ENCODE data around the gene TMEM214. TPM values are rescaled to one million over a fixed set of nuclear protein-coding genes. Genes with fewer than 3 reads are reported as not detected.
A peak's percentile ranks its signal among the peaks of the same experiment; 100 is the strongest.

Gene TMEM214
- total RNA-seq, 1 donor = 50.3 TPM

DNA sequence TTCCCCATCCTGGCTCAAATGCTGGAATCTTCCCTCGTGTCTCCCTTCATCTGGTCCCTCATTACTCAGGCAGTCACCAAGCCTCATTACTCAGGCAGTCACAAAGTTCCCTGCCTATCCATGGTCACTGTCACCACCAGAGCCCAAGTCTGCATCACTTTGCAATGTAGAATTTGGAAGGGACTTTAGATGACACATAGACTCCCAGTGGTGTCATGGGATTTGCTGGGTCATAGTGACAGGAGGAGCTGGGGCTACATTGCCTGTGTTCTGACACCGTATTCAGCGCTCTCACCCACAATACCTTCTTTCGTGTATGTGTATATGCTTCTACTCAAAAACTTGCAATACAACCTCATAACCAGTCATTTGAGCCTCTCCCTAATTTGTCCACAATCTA lies 43.6 kb downstream of the TMEM214 start:
- H3K27ac ChIP-seq (ENCODE audit: low read depth, low read length) = no peak overlapping the region
- H3K4me1 ChIP-seq (ENCODE audit: insufficient read depth, low read length) = peaks cover 59% of the 10 kb centered on the region

DNA sequence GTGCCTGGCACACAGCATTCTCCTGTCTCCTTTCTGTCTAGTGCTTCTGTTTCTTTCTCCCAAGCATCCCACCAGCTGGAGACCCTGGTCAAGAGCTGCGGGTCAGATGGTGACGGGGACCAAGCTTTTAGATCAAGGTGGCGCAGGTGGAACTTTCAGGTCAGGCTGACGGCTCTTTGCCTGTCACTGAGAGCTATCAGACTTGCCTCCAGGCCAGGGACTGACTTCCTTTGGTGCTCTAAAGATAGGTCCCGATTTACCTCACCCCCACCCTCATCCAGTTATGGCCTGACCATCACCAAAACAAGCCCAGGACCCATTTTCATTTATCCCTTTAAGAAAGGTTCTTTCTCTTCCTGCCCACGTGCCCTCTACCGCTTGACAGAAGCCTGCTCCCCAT lies 44.5 kb downstream of the TMEM214 start:
- no peaks in the 10 kb centered on the region for H3K9me3 ChIP-seq (ENCODE audit: low read depth, low read length)
- TF ChIP-seq, protein P1, sequence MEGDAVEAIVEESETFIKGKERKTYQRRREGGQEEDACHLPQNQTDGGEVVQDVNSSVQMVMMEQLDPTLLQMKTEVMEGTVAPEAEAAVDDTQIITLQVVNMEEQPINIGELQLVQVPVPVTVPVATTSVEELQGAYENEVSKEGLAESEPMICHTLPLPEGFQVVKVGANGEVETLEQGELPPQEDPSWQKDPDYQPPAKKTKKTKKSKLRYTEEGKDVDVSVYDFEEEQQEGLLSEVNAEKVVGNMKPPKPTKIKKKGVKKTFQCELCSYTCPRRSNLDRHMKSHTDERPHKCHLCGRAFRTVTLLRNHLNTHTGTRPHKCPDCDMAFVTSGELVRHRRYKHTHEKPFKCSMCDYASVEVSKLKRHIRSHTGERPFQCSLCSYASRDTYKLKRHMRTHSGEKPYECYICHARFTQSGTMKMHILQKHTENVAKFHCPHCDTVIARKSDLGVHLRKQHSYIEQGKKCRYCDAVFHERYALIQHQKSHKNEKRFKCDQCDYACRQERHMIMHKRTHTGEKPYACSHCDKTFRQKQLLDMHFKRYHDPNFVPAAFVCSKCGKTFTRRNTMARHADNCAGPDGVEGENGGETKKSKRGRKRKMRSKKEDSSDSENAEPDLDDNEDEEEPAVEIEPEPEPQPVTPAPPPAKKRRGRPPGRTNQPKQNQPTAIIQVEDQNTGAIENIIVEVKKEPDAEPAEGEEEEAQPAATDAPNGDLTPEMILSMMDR (IDR thresholded peaks at IDR 0.05; ENCODE audit: extremely low read depth, low read depth, low read length) = no peak
- peaks cover 59% of the 10 kb centered on the region for H3K4me1 ChIP-seq (ENCODE audit: insufficient read depth, low read length)
- peaks cover 16% of the 10 kb centered on the region for H4K20me1 ChIP-seq (ENCODE audit: insufficient read depth, low read length)
- peaks cover 9% of the 10 kb centered on the region for H3K36me3 ChIP-seq (ENCODE audit: insufficient read depth, low read length)
- H3K4me3 ChIP-seq (ENCODE audit: insufficient read depth, low read length) = no peak overlapping the region
- H3K4me2 ChIP-seq (ENCODE audit: insufficient read depth, low read length) = no peak overlapping the region
- peak; percentile 51 for DNase-seq (ENCODE audit: insufficient read length, low spot score, missing footprints)
- no peaks in the 10 kb centered on the region for H3K27me3 ChIP-seq (ENCODE audit: insufficient read depth, low read length)
- H3K27ac ChIP-seq (ENCODE audit: low read depth, low read length) = no peak overlapping the region
- H3K79me2 ChIP-seq (ENCODE audit: insufficient read depth, low read length) = peaks cover 37% of the 10 kb centered on the region
- H2AFZ ChIP-seq (ENCODE audit: low read length) = no peak overlapping the region

More for the DNA sequence above, 43.6 kb downstream of the TMEM214 start:
- no peaks in the 10 kb centered on the region for H3K9me3 ChIP-seq (ENCODE audit: low read depth, low read length)
- no peak overlapping the region for H2AFZ ChIP-seq (ENCODE audit: low read length)
- H3K36me3 ChIP-seq (ENCODE audit: insufficient read depth, low read length) = peaks cover 1% of the 10 kb centered on the region
- H4K20me1 ChIP-seq (ENCODE audit: insufficient read depth, low read length) = peaks cover 7% of the 10 kb centered on the region
- H3K4me2 ChIP-seq (ENCODE audit: insufficient read depth, low read length) = no peak overlapping the region
- H3K79me2 ChIP-seq (ENCODE audit: insufficient read depth, low read length) = peaks cover 30% of the 10 kb centered on the region
- peak; percentile 46 for DNase-seq (ENCODE audit: insufficient read length, low spot score, missing footprints)
- H3K27me3 ChIP-seq (ENCODE audit: insufficient read depth, low read length) = no peaks in the 10 kb centered on the region
- TF ChIP-seq, protein P1 (IDR thresholded peaks at IDR 0.05; ENCODE audit: extremely low read depth, low read depth, low read length) = no peak
- no peak overlapping the region for H3K4me3 ChIP-seq (ENCODE audit: insufficient read depth, low read length)

DNA sequence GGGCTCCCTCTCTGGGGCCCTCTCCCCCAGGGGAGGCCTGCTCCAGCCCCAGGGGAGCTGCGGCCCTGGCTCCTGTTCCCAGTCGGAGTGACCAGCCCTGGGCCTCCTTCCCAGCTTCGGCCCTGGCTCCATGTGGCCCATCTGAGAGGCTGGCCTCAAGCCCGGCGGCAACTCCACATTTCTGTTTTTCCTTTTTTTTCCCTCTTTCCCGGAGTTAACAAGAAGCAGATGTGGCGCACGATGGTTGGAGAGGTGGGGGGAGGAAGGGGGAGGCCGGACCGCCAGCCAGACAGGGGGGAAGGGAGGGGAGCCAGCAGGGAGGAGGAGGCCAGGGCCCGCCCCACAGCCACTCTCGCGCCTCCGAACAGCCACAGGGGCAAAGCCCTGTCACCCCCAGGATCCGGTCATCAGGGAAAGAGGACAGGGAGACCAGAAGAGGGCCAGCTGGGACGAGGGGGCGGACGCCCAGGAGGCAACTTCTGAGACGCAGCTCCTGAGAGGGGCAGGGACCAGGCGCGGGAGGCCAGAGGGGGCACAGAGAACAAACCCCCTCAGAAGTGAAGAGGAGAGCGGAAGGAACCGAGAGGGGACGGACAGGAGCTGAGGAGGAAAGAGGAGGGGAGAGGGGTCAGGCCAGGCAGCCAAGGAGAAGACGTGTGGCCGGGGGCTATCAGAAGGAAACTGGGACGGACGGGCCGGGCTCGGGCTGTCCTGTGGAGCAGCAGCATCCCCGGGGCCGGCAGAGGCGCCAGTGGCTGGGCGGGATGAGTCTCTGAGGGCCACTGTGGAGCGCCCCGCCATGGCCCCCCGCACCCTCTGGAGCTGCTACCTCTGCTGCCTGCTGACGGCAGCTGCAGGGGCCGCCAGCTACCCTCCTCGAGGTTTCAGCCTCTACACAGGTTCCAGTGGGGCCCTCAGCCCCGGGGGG lies 45.8 kb downstream of the TMEM214 start, which contains the start of gene EMILIN1:
EMILIN1 (plus strand) TSS at position 349 of the 928 bp plus-strand sequence; CDS start at position 800, 451 bp downstream.
- peak; percentile 98 for DNase-seq (ENCODE audit: insufficient read length, low spot score, missing footprints)
- H3K9me3 ChIP-seq (ENCODE audit: low read depth, low read length) = no peaks in the 10 kb centered on the region
- peak within 1 kb of the TSS; percentile 87 for H2AFZ ChIP-seq (ENCODE audit: low read length)
- H3K4me2 ChIP-seq (ENCODE audit: insufficient read depth, low read length) = peak within 1 kb of the TSS; percentile 95
- H3K27me3 ChIP-seq (ENCODE audit: insufficient read depth, low read length) = no peaks in the 10 kb centered on the region
- peak within 1 kb of the TSS; percentile 92 for H3K4me3 ChIP-seq (ENCODE audit: insufficient read depth, low read length)
- H3K36me3 ChIP-seq (ENCODE audit: insufficient read depth, low read length) = peaks cover 22% of the 10 kb centered on the region
- H3K27ac ChIP-seq (ENCODE audit: low read depth, low read length) = peak within 1 kb of the TSS; percentile 77
- peaks cover 29% of the 10 kb centered on the region for H4K20me1 ChIP-seq (ENCODE audit: insufficient read depth, low read length)
- TF ChIP-seq, protein P1 (IDR thresholded peaks at IDR 0.05; ENCODE audit: extremely low read depth, low read depth, low read length) = peak; percentile 5
- H3K4me1 ChIP-seq (ENCODE audit: insufficient read depth, low read length) = peaks cover 48% of the 10 kb centered on the region
- H3K79me2 ChIP-seq (ENCODE audit: insufficient read depth, low read length) = peaks cover 37% of the 10 kb centered on the region
